Measurements from ENCODE around the gene TCL1B. TPM values are rescaled to one million over a fixed set of nuclear protein-coding genes. Genes with fewer than 3 reads are reported as not detected.
A peak's percentile ranks its signal among the peaks of the same experiment; 100 is the strongest.

Gene TCL1B
- total and polyA plus RNA-seq, 2 of the 8 experiments (the other 6 are each of a cell fraction or from before 2014, with no cell fraction given) = 9.6 to 11.5 TPM

DNA sequence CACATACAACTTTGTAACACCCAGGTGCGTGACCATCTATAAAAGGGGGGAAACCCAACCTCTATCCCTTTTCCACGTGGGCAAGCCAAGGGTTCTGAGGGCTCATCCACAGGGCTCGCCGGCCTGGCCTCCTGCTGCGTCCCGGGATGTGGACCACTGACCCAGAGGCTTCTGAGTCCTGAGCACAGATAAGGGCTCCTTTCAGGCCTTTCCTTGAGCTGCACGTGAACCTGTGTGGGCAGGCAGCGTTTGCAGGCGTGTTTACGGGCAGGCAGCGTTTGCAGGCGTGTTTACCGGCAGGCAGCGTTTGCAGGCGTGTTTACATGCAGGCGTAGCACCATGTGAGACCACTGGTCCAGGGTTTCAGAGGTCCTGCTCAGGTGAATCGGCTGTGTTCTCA is 23.9 kb downstream of the TCL1B start:
- Histone ChIP-seq H2BK12ac (ENCODE audit: low read depth, low read length) (0 out of 2 replicates have a peak overlapping the region, but pooled peaks have one; percentile 12), H2BK20ac (ENCODE audit: low read length) (no peak overlapping the region), H4K91ac (replicated peaks; ENCODE audit: insufficient read length, low read length) (no peak overlapping the region), H2AFZ (ENCODE audit: low read length) (no peak overlapping the region), H3K14ac (ENCODE audit: insufficient read length) (no peak overlapping the region), H2BK120ac (replicated peaks; ENCODE audit: low read depth, low read length) (no peak overlapping the region), H3K4ac (replicated peaks; ENCODE audit: insufficient read length, low read depth, low read length) (no peak overlapping the region), H4K8ac (ENCODE audit: extremely low read depth, insufficient read depth, low read length) (no peak overlapping the region), H3K23ac (ENCODE audit: insufficient read length) (no peak overlapping the region), H3K23me2 (ENCODE audit: low read depth, low read length) (no peaks in the 10 kb centered on the region), H3K9me3 (ENCODE audit: insufficient read depth in 2 of 2, low read depth in 1 of 2, low read length in 1 of 2) (no peaks in the 10 kb centered on the region), H3K79me2 (ENCODE audit: control insufficient read depth in 1 of 2, insufficient read depth in 2 of 2, low read length in 2 of 2) (no peaks in the 10 kb centered on the region), H3K4me3 (ENCODE audit: extremely low read depth in 1 of 4, insufficient read depth in 2 of 4, low read depth in 3 of 4, low read length in 4 of 4) (no peak overlapping the region), H3K36me3 (ENCODE audit: control insufficient read depth in 2 of 4, insufficient read depth in 4 of 4, low read length in 3 of 4) (no peaks in the 10 kb centered on the region), H2BK5ac (ENCODE audit: low read depth, low read length) (no peak overlapping the region; the same call in 1 of the 2 replicates), H3K27me3 (replicated peaks in 1 of 4; ENCODE audit: control insufficient read depth in 3 of 4, extremely low read depth in 1 of 4, insufficient read depth in 3 of 4, low read length in 3 of 4) (peaks cover 0 to 9% (median 3%) of the 10 kb centered on the region in 4 experiments; a peak in 4 of 7 replicates), H4K20me1 (replicated peaks in 1 of 2; ENCODE audit: control insufficient read depth in 1 of 2, insufficient read depth in 2 of 2, low read length in 2 of 2) (no peaks in the 10 kb centered on the region), H3K9ac (replicated peaks in 1 of 4; ENCODE audit: extremely low read depth in 1 of 4, low read depth in 3 of 4, low read length in 3 of 4) (no peak overlapping the region), H2BK15ac (ENCODE audit: low read length) (no peak overlapping the region), H3K27ac (ENCODE audit: low read depth, low read length) (no peak overlapping the region), H2AK5ac (ENCODE audit: low read depth, low read length) (0 out of 2 replicates have a peak overlapping the region, but pooled peaks have one; percentile 9), H3K4me2 (ENCODE audit: insufficient read depth in 1 of 2, low read depth in 2 of 2, low read length in 2 of 2) (no peak overlapping the region), H3K18ac (ENCODE audit: extremely low read depth, low read length) (no peak overlapping the region), H4K5ac (ENCODE audit: insufficient read length, low read depth, low read length) (no peak overlapping the region), H3K56ac (replicated peaks; ENCODE audit: insufficient read length, low read depth, low read length) (no peak overlapping the region), H3K4me1 (replicated peaks in 1 of 4; ENCODE audit: control insufficient read depth in 3 of 4, insufficient read depth in 4 of 4, low read length in 3 of 4) (peaks cover 2 to 9% (median 5%) of the 10 kb centered on the region in 4 experiments), H3K79me1 (ENCODE audit: low read depth, low read length) (no peaks in the 10 kb centered on the region)
- 93% methylated on average over 14 of the region's 17 CpGs; no CpG with 5 or more reads in 1 of the 2 experiments for WGBS, 2 experiments (ENCODE audit: extremely low coverage in 1 of 2, insufficient coverage in 1 of 2, insufficient read length in 1 of 2, insufficient replicate concordance in 2 of 2, low coverage in 1 of 2, low lambda C conversion rate in 2 of 2, missing lambda C conversion rate in 1 of 2)
- no peak for DNase-seq (ENCODE audit: low read depth in 1 of 2, low spot score in 2 of 2)
- POLR2A ChIA-PET (ENCODE audit: partially characterized antibody) = interaction anchor here (0.8 to 1.6 kb wide), 2 partner anchors 25 to 42 kb away, joined by 3 to 4 read pairs; no protein-coding TSS in a partner anchor
- FAIRE-seq = no peak
- CTCF ChIA-PET (ENCODE audit: partially characterized antibody) = interaction anchor here (0.5 to 3.3 kb wide), 10 partner anchors 10 to 143 kb away, joined by 3 to 14 read pairs (median 4); no protein-coding TSS in a partner anchor
- TF ChIP-seq NANOG (IDR thresholded peaks at IDR 0.05; ENCODE audit: insufficient read depth, low read depth, low read length, poor library complexity, severe bottlenecking) (no peak), PHF8 (conservative IDR thresholded peaks at IDR 0.05; ENCODE audit: low read depth, low read length) (no peak)
